Stimulated activated CD4-positive, alpha-beta T cell treated with anti-CD3 and anti-CD28 coated beads, Interleukin-4, amount 100 ng/mL, for 24 hours (primary cell): Measurements from ENCODE around the gene CEL.

Experiments used
- DNase-seq: peaks from one replicate; pipeline ENCODE4 v3.0.0-alpha.2; 2020

Gene CEL

GRCh38 chr9:133119103-133119845 is 57.5 kb downstream of the CEL start:
- no peak for DNase-seq

GRCh38 chr9:133119846-133120500 is 58.2 kb downstream of the CEL start:
- no peak for DNase-seq

GRCh38 chr9:133120501-133121197 is 58.9 kb downstream of the CEL start:
- no peak for DNase-seq
